Thymus (tissue), 14 donors: Measurements from ENCODE around the gene ENTPD5. TPM values are rescaled to one million over a fixed set of nuclear protein-coding genes. Genes with fewer than 3 reads are reported as not detected.
A peak's percentile ranks its signal among the peaks of the same experiment; 100 is the strongest.

Experiments
- DNase-seq, 9 donors: peaks; one replicate each; pipeline ENCODE4 v3.0.0-alpha.2; 2013; ENCODE audit warnings: low spot score in 9 of 9, low read depth in 6 of 9, missing footprints in 1 of 9
- H3K27ac ChIP-seq, 2 donors: one replicate each; pipeline ENCODE4 v1.5.1; 2013; ENCODE audit warnings: control low read depth in 1 of 2, low read depth in 1 of 2, low read length in 1 of 2, mild to moderate bottlenecking in 1 of 2, moderate library complexity in 1 of 2
- H3K27me3 ChIP-seq, 2 donors: one replicate each; pipeline ENCODE4 v1.5.1; 2013; ENCODE audit warnings: low read length in 1 of 2; ENCODE audit not compliant: control insufficient read depth in 2 of 2, insufficient read depth in 1 of 2
- H3K36me3 ChIP-seq, 2 donors: one replicate each; pipeline ENCODE4 v1.5.1; 2013; ENCODE audit warnings: low read length in 1 of 2, mild to moderate bottlenecking in 1 of 2, moderate library complexity in 1 of 2; ENCODE audit not compliant: control insufficient read depth in 2 of 2, insufficient read depth in 2 of 2
- H3K4me1 ChIP-seq, 2 donors: one replicate each; pipeline ENCODE4 v1.5.1; 2013; ENCODE audit warnings: low read length in 2 of 2; ENCODE audit not compliant: control insufficient read depth in 2 of 2, insufficient read depth in 2 of 2
- H3K4me3 ChIP-seq, 2 donors: one replicate each; pipeline ENCODE4 v1.5.1; 2013; ENCODE audit warnings: low read length in 2 of 2, control low read depth in 1 of 2, mild to moderate bottlenecking in 1 of 2
- H3K9me3 ChIP-seq, 2 donors: one replicate each; pipeline ENCODE4 v1.5.1; 2013; ENCODE audit warnings: low read length in 1 of 2, mild to moderate bottlenecking in 1 of 2; ENCODE audit not compliant: control insufficient read depth in 2 of 2, insufficient read depth in 1 of 2
- WGBS: extraction: QIAGEN DNeasy Blood & Tissue Kit; methylation state at CpG from one replicate; pipeline ENCODE4 v1.1.7; 2013; 5-methylcytosine and 5-hydroxymethylcytosine counted together
- long read RNA-seq, 10 donors: transcript quantifications; one replicate each; lab custom pipeline, GENCODE V29; 2026
- polyA plus RNA-seq: library from polyadenylated mRNA; stranded (reverse); fragments of 200-250 nt; gene quantifications from one replicate; pipeline ENCODE4 v1.2.3, GENCODE V29; 2013
- total RNA-seq: library from RNA; stranded (reverse); fragments of 120-200 nt; gene quantifications from one replicate; pipeline ENCODE4 v1.2.4, GENCODE V29; 2013
- donor health status: healthy.

The ENTPD5 gene
- 3.5 TPM for total RNA-seq
- 6.2 TPM for polyA plus RNA-seq
- long read RNA-seq, donor 1: 0 reads
- long read RNA-seq, donor 2: 0 reads
- long read RNA-seq, donor 3: 0 reads
- long read RNA-seq, donor 4: 0 reads
- long read RNA-seq, donor 5, partial matches to known transcripts: 0 of 2 reads
- long read RNA-seq, donor 5, other reads (novel, unspliced or antisense): 0 of 2 reads
- long read RNA-seq, donor 6: 0 reads
- long read RNA-seq, donor 7: 0 reads
- long read RNA-seq, donor 8: 0 reads
- long read RNA-seq, donor 9, partial matches to known transcripts: 0 of 1 reads
- long read RNA-seq, donor 9, other reads (novel, unspliced or antisense): 0 of 1 reads
- long read RNA-seq, donor 10, partial matches to known transcripts: 0 of 1 reads
- long read RNA-seq, donor 10, other reads (novel, unspliced or antisense): 0 of 1 reads

- no peaks in the 10 kb centered on the region for H3K36me3 ChIP-seq
- peak within 1 kb of the TSS; percentile 69 to 93 for H3K4me3 ChIP-seq
- peak; percentile 48 to 91 (median 81) for DNase-seq
- H3K27me3 ChIP-seq: no peaks in the 10 kb centered on the region
- under 1% methylated on average over 93 of the region's 93 CpGs for WGBS
- H3K27ac ChIP-seq: peak within 1 kb of the TSS; percentile 87 to 95
- H3K4me1 ChIP-seq: peaks cover 5 to 6% of the 10 kb centered on the region in 2 donors
- no peaks in the 10 kb centered on the region for H3K9me3 ChIP-seq
Measured at GRCh38 chr14:74018586-74019407, at the start of gene ENTPD5, which contains the start of gene BBOF1. ENTPD5 (minus strand) TSS chr14:74019288; CDS start chr14:73988102, 31,186 bp downstream. BBOF1 (plus strand) TSS chr14:74019349; CDS start chr14:74019479, 130 bp downstream.

GRCh38 chr14:74065746-74066575 lies 46.9 kb upstream of the ENTPD5 start:
- Histone ChIP-seq H3K4me3 (no peak overlapping the region), H3K27ac (no peak overlapping the region), H3K4me1 (no peaks in the 10 kb centered on the region), H3K9me3 (no peaks in the 10 kb centered on the region), H3K36me3 (peaks cover 14 to 19% of the 10 kb centered on the region in 2 donors), H3K27me3 (no peaks in the 10 kb centered on the region)
- 98% methylated on average over 3 of the region's 3 CpGs for WGBS
- no peak for DNase-seq

GRCh38 chr14:74064883-74065282 lies 45.8 kb upstream of the ENTPD5 start:
- Histone ChIP-seq H3K36me3 (peaks cover 18 to 19% of the 10 kb centered on the region in 2 donors), H3K4me1 (no peaks in the 10 kb centered on the region), H3K27ac (no peak overlapping the region), H3K27me3 (no peaks in the 10 kb centered on the region), H3K9me3 (no peaks in the 10 kb centered on the region), H3K4me3 (no peak overlapping the region)
- 99% methylated on average over 3 of the region's 3 CpGs for WGBS
- DNase-seq: no peak

GRCh38 chr14:74064426-74064825 lies 45.3 kb upstream of the ENTPD5 start:
- Histone ChIP-seq H3K27ac (no peak overlapping the region), H3K4me3 (no peak overlapping the region), H3K36me3 (peaks cover 18 to 19% of the 10 kb centered on the region in 2 donors), H3K9me3 (no peaks in the 10 kb centered on the region), H3K27me3 (no peaks in the 10 kb centered on the region), H3K4me1 (no peaks in the 10 kb centered on the region)
- DNase-seq: no peak

GRCh38 chr14:74062809-74063150 lies 43.7 kb upstream of the ENTPD5 start:
- no peak for DNase-seq
- Histone ChIP-seq H3K9me3 (no peaks in the 10 kb centered on the region), H3K4me1 (no peaks in the 10 kb centered on the region), H3K36me3 (peaks cover 18 to 19% of the 10 kb centered on the region in 2 donors), H3K27ac (no peak overlapping the region), H3K27me3 (no peaks in the 10 kb centered on the region), H3K4me3 (no peak overlapping the region)
- 98% methylated on average over 2 of the region's 2 CpGs for WGBS

GRCh38 chr14:74049876-74050495 lies 30.9 kb upstream of the ENTPD5 start:
- Histone ChIP-seq H3K4me3 (no peak overlapping the region), H3K9me3 (no peaks in the 10 kb centered on the region), H3K27me3 (no peaks in the 10 kb centered on the region), H3K27ac (no peak overlapping the region), H3K4me1 (no peaks in the 10 kb centered on the region), H3K36me3 (no peaks in the 10 kb centered on the region)
- DNase-seq: no peak
- WGBS: 74% methylated on average over 3 of the region's 3 CpGs

- no peak for DNase-seq
- 85% methylated on average over 3 of the region's 3 CpGs for WGBS
- no peak overlapping the region for H3K27ac ChIP-seq
- H3K27me3 ChIP-seq: no peaks in the 10 kb centered on the region
- no peaks in the 10 kb centered on the region for H3K4me1 ChIP-seq
- no peaks in the 10 kb centered on the region for H3K9me3 ChIP-seq
- no peak overlapping the region for H3K4me3 ChIP-seq
- H3K36me3 ChIP-seq: no peaks in the 10 kb centered on the region
Measured at GRCh38 chr14:74048281-74048680, 29.2 kb upstream of the ENTPD5 start.

- H3K9me3 ChIP-seq: no peaks in the 10 kb centered on the region
- DNase-seq: no peak
- WGBS: 98% methylated on average over 4 of the region's 4 CpGs
- H3K4me3 ChIP-seq: no peak overlapping the region
- no peaks in the 10 kb centered on the region for H3K4me1 ChIP-seq
- H3K27me3 ChIP-seq: no peaks in the 10 kb centered on the region
- no peak overlapping the region for H3K27ac ChIP-seq
- no peaks in the 10 kb centered on the region for H3K36me3 ChIP-seq
Measured at GRCh38 chr14:74045522-74045921, 26.4 kb upstream of the ENTPD5 start.
